GM12874 (cell line): ENCODE data around the gene LETM1.

Experiments used
- CTCF ChIP-seq: IDR thresholded peaks from 2 replicates; pipeline ENCODE4 v1.5.1; 2011; ENCODE audit warnings: low read depth, mild to moderate bottlenecking, control low read depth, low read length, moderate library complexity; ENCODE audit not compliant: insufficient read depth

Gene LETM1

DNA sequence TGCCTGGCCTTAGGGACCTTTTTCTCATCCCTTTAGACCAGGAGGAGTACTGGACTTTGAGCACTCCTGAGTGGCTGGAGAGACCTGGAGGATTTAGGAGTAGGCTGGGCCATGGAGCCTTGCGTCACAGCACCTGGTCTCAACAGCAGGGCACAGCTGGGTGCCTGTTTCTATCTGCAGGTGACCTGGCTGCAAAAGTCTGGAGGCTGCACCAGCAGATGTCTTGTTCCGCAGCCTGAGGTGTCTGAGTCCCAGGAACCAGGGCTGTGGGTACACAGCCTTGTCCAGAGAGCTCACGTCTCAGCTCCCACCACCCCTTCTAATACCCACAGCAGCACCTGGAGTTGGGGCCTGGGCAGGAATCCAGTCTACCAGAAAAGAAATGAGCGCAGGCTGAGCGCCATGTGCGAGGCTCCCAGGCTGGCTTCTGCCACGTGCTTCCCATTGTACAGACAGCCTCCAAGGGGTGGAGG, 10.3 kb upstream of the LETM1 start:
- no peak for TF ChIP-seq CTCF

DNA sequence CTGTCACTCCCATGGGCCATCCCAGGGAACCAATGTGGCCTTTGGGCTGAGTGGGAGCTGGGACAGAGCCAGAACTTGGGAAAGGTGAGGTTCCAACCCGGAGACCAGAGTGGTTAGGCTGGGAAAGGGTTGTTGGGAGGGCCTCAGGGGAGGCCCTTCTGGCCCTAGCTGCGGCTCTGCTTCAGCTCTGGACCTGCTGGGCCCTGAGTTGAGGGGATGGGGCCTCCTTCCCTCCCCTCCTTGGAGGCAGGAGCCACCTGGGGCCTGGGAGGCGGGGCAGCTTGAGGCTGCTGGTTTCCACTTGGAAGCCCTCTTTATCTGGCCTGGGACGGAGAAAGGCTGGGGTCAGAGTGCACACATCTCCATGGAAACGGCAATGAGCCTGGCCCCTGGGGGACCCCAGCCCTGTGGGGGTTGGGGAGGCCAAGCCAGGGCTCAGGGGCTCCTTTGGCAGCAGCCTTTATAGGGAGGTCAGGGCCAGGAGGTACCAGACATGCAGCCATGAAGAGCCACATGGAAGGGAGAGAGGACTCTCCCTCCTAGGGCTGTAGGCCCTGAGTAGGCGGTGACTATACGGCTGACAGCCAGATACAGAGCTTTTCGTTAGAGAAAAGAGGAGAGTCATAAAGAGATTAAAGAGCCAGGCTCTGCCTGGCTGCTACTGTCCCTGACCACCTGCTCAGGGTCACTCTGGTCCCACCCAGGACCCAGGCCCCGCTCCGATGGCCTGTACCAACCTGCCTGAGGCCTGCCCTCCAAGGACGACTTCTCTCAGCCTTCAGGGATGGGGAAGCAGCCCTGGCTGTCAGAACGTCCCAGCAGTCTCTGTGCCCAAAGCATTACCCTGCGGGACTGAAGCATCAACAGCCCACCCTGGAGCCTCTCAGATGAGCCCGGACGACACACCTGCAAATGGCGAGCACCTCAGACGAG, 8.4 kb upstream of the LETM1 start:
- TF ChIP-seq CTCF: no peak

DNA sequence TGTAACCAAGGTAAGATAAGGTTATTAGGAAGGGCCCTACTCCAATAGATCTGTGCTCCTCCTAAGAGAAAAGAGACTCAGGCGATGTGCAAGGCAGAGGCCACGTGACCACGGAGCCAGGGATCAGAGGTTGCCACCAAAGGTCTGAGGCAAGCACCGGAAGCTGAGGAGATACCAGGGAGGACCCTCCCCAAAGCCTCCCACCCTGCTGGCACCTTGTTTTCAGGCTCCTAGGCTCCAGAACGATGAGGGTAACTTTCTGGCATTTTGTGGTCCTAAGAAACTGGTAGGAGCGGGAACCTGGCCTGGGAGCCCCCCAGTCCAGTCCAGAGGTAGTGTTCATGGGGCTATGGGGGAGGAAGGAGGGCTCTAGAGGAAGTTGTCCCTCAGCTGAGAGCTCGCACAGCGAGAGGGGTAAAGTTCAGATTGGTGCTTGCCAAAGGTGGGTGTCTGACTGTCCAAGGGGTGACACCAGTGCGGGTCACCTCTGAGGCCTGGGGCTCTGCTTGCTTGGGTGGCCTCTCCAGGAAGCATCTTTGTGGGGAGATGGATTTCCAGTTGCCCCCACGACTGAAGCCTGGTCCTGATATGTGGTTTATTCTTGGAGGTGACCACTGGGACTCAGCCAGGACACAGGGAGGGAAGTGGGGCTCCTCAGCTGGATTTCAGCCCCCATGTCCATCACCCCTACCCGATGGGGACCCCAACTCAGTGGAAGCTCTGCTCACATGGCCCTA, 7.5 kb upstream of the LETM1 start:
- TF ChIP-seq CTCF: no peak

DNA sequence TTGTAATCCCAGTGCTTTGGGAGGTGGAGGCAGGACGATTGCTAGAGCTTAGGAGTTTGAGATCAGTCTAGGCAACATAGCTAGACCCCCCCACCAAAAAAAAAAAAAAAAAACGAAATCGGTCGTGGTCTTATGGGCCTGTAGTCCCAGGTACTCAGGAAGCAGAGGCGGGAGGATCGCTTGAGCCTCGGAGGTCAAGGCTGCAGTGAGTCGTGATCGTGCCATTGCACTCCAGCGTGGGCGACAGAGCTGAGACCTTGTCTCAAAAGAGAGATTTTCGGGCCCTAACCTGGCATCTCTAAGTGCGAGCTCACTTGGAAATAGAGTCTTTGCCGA, 7.0 kb upstream of the LETM1 start:
- no peak for TF ChIP-seq CTCF

- no peak for TF ChIP-seq CTCF
These were observed 6.3 kb upstream of the LETM1 start for GRCh38 chr4:1862055-1862911.

- TF ChIP-seq CTCF: no peak
These were observed 3.4 kb upstream of the LETM1 start for GRCh38 chr4:1859389-1859753.

- TF ChIP-seq CTCF: no peak
These were observed 2.0 kb upstream of the LETM1 start for GRCh38 chr4:1857931-1858330.
